GM18507 (cell line): ENCODE measurements around the gene LST1.

Source experiments
- DNase-seq: peaks from one replicate; pipeline ENCODE4 v3.0.0; 2011; ENCODE audit warnings: low read depth; ENCODE audit not compliant: insufficient read length; ENCODE audit errors: extremely low spot score
- FAIRE-seq: peaks from 2 replicates; lab custom pipeline; 2011; peaks lifted over from hg19 to GRCh38; lab: Jason Lieb, UNC

The LST1 gene

GRCh38 chr6:31558631-31559500 lies 27.2 kb upstream of the LST1 start:
- FAIRE-seq (peak; percentile 95), DNase-seq (no peak)

DNA sequence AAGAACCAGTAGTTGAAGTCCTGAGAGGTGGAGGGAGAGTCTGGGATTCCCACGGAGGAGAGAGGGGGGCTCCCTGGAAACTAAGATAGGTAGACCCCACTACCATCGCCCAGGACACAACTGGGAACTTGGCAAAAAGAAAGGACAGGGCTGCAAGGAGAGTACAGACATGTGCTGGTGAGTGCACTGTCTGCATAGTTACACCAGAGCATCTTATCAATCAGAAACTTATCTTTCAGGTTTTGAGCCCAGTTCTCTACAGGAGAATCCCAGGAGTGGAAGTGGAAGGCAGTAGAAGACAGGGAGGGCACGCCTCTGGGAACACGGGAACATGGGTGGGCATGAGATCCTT lies 26.5 kb upstream of the LST1 start:
- DNase-seq (no peak), FAIRE-seq (no peak)

GRCh38 chr6:31559958-31560696 lies 25.9 kb upstream of the LST1 start:
- FAIRE-seq = peak; percentile 98
- no peak for DNase-seq

GRCh38 chr6:31560697-31561058 lies 25.4 kb upstream of the LST1 start:
- DNase-seq = no peak
- FAIRE-seq = no peak

GRCh38 chr6:31567531-31568370 lies 18.3 kb upstream of the LST1 start:
- FAIRE-seq = no peak
- DNase-seq = no peak

- FAIRE-seq (peak; percentile 100), DNase-seq (peak; percentile 57)
Measured at GRCh38 chr6:31568537-31568961, 17.5 kb upstream of the LST1 start.

- no peak for DNase-seq
- peak; percentile 15 for FAIRE-seq
Measured at GRCh38 chr6:31569861-31570536, 16.1 kb upstream of the LST1 start.

DNA sequence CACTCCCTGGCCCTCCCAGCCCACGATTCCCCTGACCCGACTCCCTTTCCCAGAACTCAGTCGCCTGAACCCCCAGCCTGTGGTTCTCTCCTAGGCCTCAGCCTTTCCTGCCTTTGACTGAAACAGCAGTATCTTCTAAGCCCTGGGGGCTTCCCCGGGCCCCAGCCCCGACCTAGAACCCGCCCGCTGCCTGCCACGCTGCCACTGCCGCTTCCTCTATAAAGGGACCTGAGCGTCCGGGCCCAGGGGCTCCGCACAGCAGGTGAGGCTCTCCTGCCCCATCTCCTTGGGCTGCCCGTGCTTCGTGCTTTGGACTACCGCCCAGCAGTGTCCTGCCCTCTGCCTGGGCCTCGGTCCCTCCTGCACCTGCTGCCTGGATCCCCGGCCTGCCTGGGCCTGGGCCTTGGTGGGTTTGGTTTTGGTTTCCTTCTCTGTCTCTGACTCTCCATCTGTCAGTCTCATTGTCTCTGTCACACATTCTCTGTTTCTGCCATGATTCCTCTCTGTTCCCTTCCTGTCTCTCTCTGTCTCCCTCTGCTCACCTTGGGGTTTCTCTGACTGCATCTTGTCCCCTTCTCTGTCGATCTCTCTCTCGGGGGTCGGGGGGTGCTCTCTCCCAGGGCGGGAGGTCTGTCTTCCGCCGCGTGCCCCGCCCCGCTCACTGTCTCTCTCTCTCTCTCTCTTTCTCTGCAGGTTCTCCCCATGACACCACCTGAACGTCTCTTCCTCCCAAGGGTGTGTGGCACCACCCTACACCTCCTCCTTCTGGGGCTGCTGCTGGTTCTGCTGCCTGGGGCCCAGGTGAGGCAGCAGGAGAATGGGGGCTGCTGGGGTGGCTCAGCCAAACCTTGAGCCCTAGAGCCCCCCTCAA lies 13.8 kb upstream of the LST1 start, which contains the start of gene LTA:
LTA (plus strand) TSS at position 249 of the 871 bp plus-strand sequence; CDS start at position 703, 454 bp downstream.
- FAIRE-seq = peak; percentile 95
- no peak for DNase-seq

DNA sequence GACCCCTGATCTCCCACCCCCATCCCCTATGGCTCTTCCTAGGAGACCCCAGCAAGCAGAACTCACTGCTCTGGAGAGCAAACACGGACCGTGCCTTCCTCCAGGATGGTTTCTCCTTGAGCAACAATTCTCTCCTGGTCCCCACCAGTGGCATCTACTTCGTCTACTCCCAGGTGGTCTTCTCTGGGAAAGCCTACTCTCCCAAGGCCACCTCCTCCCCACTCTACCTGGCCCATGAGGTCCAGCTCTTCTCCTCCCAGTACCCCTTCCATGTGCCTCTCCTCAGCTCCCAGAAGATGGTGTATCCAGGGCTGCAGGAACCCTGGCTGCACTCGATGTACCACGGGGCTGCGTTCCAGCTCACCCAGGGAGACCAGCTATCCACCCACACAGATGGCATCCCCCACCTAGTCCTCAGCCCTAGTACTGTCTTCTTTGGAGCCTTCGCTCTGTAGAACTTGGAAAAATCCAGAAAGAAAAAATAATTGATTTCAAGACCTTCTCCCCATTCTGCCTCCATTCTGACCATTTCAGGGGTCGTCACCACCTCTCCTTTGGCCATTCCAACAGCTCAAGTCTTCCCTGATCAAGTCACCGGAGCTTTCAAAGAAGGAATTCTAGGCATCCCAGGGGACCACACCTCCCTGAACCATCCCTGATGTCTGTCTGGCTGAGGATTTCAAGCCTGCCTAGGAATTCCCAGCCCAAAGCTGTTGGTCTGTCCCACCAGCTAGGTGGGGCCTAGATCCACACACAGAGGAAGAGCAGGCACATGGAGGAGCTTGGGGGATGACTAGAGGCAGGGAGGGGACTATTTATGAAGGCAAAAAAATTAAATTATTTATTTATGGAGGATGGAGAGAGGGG lies 12.6 kb upstream of the LST1 start:
- DNase-seq (no peak), FAIRE-seq (no peak)

GRCh38 chr6:31574106-31575061 lies 11.7 kb upstream of the LST1 start:
- no peak for DNase-seq
- FAIRE-seq = peak; percentile 58

GRCh38 chr6:31575335-31575901 lies 10.7 kb upstream of the LST1 start, which contains the start of gene TNF:
TSS of gene TNF (plus strand) at chr6:31575565. CDS start at chr6:31575742, 177 bp downstream.
- FAIRE-seq (peak; percentile 99), DNase-seq (peak; percentile 66)

GRCh38 chr6:31575952-31576685 lies 10.0 kb upstream of the LST1 start:
- no peak for DNase-seq
- FAIRE-seq = peak; percentile 82

DNA sequence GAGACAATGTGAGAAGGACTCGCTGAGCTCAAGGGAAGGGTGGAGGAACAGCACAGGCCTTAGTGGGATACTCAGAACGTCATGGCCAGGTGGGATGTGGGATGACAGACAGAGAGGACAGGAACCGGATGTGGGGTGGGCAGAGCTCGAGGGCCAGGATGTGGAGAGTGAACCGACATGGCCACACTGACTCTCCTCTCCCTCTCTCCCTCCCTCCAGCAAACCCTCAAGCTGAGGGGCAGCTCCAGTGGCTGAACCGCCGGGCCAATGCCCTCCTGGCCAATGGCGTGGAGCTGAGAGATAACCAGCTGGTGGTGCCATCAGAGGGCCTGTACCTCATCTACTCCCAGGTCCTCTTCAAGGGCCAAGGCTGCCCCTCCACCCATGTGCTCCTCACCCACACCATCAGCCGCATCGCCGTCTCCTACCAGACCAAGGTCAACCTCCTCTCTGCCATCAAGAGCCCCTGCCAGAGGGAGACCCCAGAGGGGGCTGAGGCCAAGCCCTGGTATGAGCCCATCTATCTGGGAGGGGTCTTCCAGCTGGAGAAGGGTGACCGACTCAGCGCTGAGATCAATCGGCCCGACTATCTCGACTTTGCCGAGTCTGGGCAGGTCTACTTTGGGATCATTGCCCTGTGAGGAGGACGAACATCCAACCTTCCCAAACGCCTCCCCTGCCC lies 9.0 kb upstream of the LST1 start:
- DNase-seq (no peak), FAIRE-seq (peak; percentile 87)

DNA sequence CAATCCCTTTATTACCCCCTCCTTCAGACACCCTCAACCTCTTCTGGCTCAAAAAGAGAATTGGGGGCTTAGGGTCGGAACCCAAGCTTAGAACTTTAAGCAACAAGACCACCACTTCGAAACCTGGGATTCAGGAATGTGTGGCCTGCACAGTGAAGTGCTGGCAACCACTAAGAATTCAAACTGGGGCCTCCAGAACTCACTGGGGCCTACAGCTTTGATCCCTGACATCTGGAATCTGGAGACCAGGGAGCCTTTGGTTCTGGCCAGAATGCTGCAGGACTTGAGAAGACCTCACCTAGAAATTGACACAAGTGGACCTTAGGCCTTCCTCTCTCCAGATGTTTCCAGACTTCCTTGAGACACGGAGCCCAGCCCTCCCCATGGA lies 8.5 kb upstream of the LST1 start:
- no peak for DNase-seq
- FAIRE-seq = no peak
